Raji (cell line): ENCODE results near the gene HOXD4.

ENCODE experiments used
- POLR2A ChIP-seq: IDR thresholded peaks from 2 replicates; pipeline ENCODE4 v1.6.1; 2011; ENCODE audit warnings: low read depth, low read length, control low read depth; ENCODE audit not compliant: insufficient read depth

The HOXD4 gene

GRCh38 chr2:176110415-176111308, 40.7 kb upstream of the HOXD4 start:
- TF ChIP-seq POLR2A, result no peak

DNA sequence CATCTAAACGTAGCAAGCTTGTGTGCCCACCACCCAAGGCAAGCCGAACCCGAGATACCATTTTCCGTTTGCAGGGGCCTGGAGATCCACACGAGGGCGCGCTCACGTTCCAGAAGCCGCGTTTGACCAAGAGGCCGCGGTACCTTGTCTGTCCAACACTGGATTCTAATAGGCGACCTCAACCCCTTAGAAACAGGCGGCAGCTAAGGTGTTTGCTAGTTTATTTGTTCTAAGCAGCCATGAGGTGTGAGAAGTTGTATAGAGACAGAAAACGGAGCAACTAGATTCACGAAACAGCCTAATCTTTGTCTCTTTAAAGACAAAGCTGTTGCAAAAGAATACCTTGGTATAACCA, 40.1 kb upstream of the HOXD4 start:
- no peak for TF ChIP-seq POLR2A

DNA sequence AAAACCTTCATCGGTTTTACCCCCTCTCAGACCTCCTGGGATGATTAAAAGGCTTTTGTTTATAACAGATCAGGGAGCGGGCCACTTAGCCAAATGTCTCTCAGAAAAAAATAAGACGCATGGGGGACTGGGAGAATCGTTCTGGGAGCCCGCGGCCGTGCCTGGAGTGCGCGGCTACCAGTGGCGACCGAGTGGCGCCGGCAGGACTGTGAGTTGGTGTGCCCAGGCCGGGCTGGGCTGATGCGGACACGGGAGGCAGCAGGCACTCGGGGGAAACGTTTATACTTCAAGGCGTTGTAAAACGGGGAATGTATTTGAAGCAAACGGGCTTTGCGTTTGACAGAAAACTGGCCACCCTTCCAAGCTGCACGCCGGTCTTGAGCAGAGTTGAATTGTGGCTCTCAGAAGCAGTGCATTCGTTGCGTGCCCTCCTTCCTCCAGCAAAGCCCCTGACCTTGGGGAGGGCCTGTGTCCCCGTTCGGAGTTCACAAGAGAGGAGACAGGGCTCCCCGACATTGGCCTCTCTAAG, 39.4 kb upstream of the HOXD4 start:
- TF ChIP-seq POLR2A, result no peak

- no peak for TF ChIP-seq POLR2A
Observed at GRCh38 chr2:176112375-176113302, 38.7 kb upstream of the HOXD4 start.

GRCh38 chr2:176114120-176114929, 37.0 kb upstream of the HOXD4 start:
- TF ChIP-seq POLR2A, result no peak

DNA sequence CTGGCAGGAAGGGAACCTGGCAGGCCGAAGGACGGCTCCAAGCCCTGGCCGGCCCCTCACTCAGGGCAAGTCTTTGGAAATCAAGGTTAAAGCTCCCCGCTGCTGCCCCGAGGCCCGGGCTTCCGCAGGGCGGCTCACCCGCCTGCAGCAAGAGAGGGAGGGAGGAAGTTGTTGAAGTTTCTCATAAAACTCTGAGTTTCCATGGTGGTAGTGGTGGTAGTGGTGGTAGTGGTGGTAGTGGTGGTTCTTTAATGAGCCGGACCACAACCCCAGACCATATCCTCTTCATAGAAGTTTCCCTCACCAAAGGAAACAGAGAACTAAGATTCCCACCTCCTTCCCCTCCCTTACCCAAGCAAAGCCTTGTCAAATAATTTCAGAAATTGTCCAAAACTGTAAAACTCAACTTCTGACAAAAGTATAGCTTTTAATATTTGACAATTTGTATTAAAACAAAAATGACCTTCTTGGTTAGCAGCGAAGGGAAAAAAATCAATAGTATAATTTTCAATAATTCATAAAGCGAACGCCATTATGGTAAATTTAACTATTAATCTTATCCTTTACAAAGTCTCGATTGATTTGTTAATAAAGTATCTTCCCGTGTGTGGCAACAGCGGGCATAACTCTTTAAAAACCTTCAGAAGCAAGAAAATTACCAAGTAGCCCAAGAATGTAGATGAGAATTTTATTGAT, 36.3 kb upstream of the HOXD4 start:
- no peak for TF ChIP-seq POLR2A

DNA sequence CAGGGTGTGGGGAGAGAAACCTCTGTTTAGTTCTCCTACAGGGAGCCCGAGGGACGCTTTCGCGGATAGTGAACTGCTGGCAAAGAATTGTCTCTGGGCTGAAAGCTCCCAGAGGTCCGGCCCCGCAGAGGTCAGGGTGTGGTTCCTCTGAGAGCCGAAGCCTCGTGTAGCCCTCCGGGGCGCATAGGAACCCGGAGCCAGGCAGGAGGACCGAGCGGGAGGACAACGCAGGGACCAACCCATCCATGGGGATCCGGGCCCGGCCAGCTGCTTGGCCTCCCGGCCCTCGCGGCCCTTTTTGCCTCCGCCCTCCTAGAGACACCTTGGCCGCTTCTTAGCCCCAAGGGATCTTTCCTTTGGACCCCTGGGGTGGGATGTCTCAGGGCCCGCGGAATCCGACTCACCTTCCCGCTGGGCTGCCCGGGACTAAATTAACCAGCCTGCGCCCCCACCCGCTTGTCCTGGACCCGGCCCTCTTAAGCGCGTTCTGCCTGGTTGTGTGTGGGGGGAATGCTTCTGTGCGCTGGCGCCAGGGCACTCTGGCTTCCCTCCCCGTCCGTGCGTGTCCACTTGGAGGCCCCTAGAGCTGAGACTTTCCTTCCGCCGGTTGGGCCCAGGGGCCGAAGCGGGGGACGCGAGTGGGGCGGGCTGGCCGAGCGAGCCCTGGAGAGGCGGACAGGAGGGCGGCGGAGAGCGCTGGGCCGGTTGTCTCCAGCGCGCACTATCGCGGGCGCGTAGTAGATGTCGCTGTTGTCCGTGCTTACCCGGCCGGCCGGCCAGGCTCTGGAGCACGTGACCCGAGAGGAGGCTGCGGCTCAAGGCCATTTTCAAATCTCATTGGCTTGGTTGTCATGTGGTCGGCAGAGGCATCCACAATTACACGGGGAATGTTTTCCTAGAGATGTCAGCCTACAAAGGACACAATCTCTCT, 35.2 kb upstream of the HOXD4 start, which contains the start of gene HOXD10:
HOXD10 (plus strand) TSS at position 896 of the 931 bp plus-strand sequence. CDS start 56 bp downstream, outside the sequence.
- TF ChIP-seq POLR2A, result no peak

- TF ChIP-seq POLR2A, result no peak
Observed at GRCh38 chr2:176117162-176117822, 34.1 kb upstream of the HOXD4 start.

DNA sequence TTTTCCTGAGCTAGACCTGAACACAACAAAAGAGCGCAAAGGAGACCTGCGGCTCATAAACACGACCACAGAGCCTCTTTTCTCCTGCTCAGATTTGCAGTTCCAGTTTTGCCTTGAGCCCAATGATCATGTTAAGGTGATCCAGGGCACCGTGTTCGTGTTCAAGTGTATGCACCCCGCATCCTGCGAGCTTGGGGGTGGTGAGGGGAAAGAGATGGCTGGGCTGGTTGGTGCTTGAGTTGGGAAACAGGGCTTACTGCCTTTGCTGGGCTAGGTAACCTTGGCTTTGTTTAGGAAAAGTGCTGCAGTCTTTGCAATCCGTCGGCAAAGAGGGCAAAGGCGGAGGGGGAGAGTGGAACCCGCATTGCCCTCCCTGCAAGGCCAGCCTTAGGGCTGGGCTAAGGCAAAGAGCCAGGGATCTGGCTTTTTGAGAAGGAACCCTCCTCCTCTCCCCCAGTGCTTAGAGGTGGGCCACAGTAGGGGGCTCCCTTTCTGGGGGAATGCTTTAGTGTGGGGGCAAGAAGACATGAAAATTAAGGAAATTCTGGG, 33.5 kb upstream of the HOXD4 start:
- TF ChIP-seq POLR2A, result no peak

GRCh38 chr2:176118601-176119339, 32.6 kb upstream of the HOXD4 start:
- no peak for TF ChIP-seq POLR2A

GRCh38 chr2:176120364-176121189, 30.8 kb upstream of the HOXD4 start:
- TF ChIP-seq POLR2A, result no peak
